Body of pancreas (tissue), 4 donors: ENCODE measurements around the gene PGLYRP2. TPM values are rescaled to one million over a fixed set of nuclear protein-coding genes. Genes with fewer than 3 reads are reported as not detected.

Experiments used
- ATAC-seq: fragments of 150-250 bp; one replicate; pipeline ENCODE4 v1.9.1; 2016
- DNase-seq, 4 donors: peaks; one replicate each; pipeline ENCODE4 v3.0.0-alpha.2; 2019
- H3K27ac ChIP-seq, 4 donors: fragments of 200-600 bp; sonication (generic); 1 replicate in 3 of 4; 2 replicates in 1 of 4; pipeline versions ENCODE4 v1.5.1 to v1.6.1; 2016 to 2019; ENCODE audit warnings: mild to moderate bottlenecking in 1 of 4, mixed read lengths in 1 of 4, moderate library complexity in 1 of 4
- H3K27me3 ChIP-seq, 2 donors: fragments of 200-600 bp; sonication (generic); one replicate each; pipeline ENCODE4 v1.6.0; 2016; ENCODE audit warnings: mild to moderate bottlenecking in 1 of 2
- H3K36me3 ChIP-seq, 2 donors: fragments of 200-600 bp; sonication (generic); replicated peaks in 1 of 2; 2 replicates each; pipeline ENCODE4 v1.5.1; 2016; ENCODE audit warnings: low read depth in 2 of 2; ENCODE audit not compliant: insufficient read depth in 1 of 2
- H3K4me1 ChIP-seq: fragments of 200-600 bp; sonication (generic); one replicate; pipeline ENCODE4 v1.6.0; 2016
- H3K4me3 ChIP-seq, 2 donors: fragments of 200-600 bp; sonication (generic); 1 replicate in 1 of 2; 2 replicates in 1 of 2; pipeline ENCODE4 v1.5.1; 2016 to 2019
- H3K9me3 ChIP-seq, 3 donors: fragments of 200-600 bp; sonication (generic); 1 replicate in 2 of 3; 2 replicates in 1 of 3; pipeline ENCODE4 v1.5.1; 2016
- CTCF ChIP-seq, 7 experiments: fragments of 450-650 bp in 4 of 7; fragments of 200-600 bp in 3 of 7; sonication (generic) in 3 of 7; IDR thresholded peaks; one replicate each; pipeline ENCODE4 v1.5.1; 2016 to 2019; ENCODE audit warnings: antibody characterized with exemption in 7 of 7
- POLR2A ChIP-seq, 3 donors: fragments of 450-650 bp; IDR thresholded peaks; one replicate each; pipeline ENCODE4 v1.6.1; 2016; ENCODE audit warnings: antibody characterized with exemption in 3 of 3, mild to moderate bottlenecking in 2 of 3
- whole genome bisulfite sequencing, 2 donors: methylation state at CpG; one replicate each; pipeline ENCODE4 v1.1.5; 2017; 5-methylcytosine and 5-hydroxymethylcytosine counted together
- intact Hi-C: fragments of 100-400 bp; cut with DNase I; formaldehyde crosslinking; loops from one replicate; pipeline ENCODE4 v1.15.1; 2023
- total RNA-seq, 2 donors: library from RNA; depleted of rRNA; stranded (reverse); fragments of >200 nt; gene quantifications; one replicate each; pipeline ENCODE4 v1.1.0, GENCODE V29; 2016

PGLYRP2 gene
- total RNA-seq, 2 donors from 2014 or later: not detected

- peaks cover 0 to 13% of the 10 kb centered on the region in 2 donors for H3K27me3 ChIP-seq
- H3K9me3 ChIP-seq: peaks cover 0 to 4% (median 0%) of the 10 kb centered on the region in 3 donors
- peaks cover 8% of the 10 kb centered on the region for H3K4me1 ChIP-seq
- H3K4me3 ChIP-seq: no peak overlapping the region
- no peaks in the 10 kb centered on the region for H3K36me3 ChIP-seq
- 79 to 86% methylated on average over 6 to 17 of the region's 19 CpGs for WGBS, 2 donors
- no peak for ATAC-seq
- intact Hi-C loops: no loop called here
- TF ChIP-seq POLR2A (IDR thresholded peaks at IDR 0.05) (no peak), CTCF (IDR thresholded peaks at IDR 0.05) (no peak)
- no peak for DNase-seq
- no peak overlapping the region for H3K27ac ChIP-seq
Observed at GRCh38 chr19:15511671-15512424, 32.5 kb upstream of the PGLYRP2 start.

- TF ChIP-seq POLR2A (IDR thresholded peaks at IDR 0.05): no peak
- TF ChIP-seq CTCF (IDR thresholded peaks at IDR 0.05): no peak
- Histone ChIP-seq H3K27me3 (peaks cover 0 to 13% of the 10 kb centered on the region in 2 donors), H3K4me3 (no peak within 1 kb of the TSS), H3K36me3 (no peaks in the 10 kb centered on the region), H3K4me1 (peaks cover 8% of the 10 kb centered on the region), H3K9me3 (no peaks in the 10 kb centered on the region), H3K27ac (no peak within 1 kb of the TSS)
- WGBS, 2 donors: 3 to 12% methylated on average over 18 to 51 of the region's 52 CpGs
- ATAC-seq: no peak
- intact Hi-C loops: no loop called here
- no peak for DNase-seq
Observed at GRCh38 chr19:15508035-15508710, 28.9 kb upstream of the PGLYRP2 start, which contains the start of gene CYP4F22. TSS of gene CYP4F22 (plus strand) at chr19:15508525. CDS start at chr19:15525337, 16,812 bp downstream.

- 55 to 58% methylated on average over 11 to 13 of the region's 14 CpGs for WGBS, 2 donors
- TF ChIP-seq CTCF (IDR thresholded peaks at IDR 0.05) (no peak), POLR2A (IDR thresholded peaks at IDR 0.05) (no peak)
- H3K4me1 ChIP-seq: peaks cover 8% of the 10 kb centered on the region
- H3K36me3 ChIP-seq: no peaks in the 10 kb centered on the region
- DNase-seq (no peak), ATAC-seq (no peak)
- intact Hi-C loops: no loop called here
- peaks cover 0 to 13% of the 10 kb centered on the region in 2 donors for H3K27me3 ChIP-seq
- H3K4me3 ChIP-seq: no peak overlapping the region
- no peaks in the 10 kb centered on the region for H3K9me3 ChIP-seq
- no peak overlapping the region for H3K27ac ChIP-seq
Observed at GRCh38 chr19:15507068-15508034, 28.1 kb upstream of the PGLYRP2 start.

GRCh38 chr19:15506074-15506571 is 26.8 kb upstream of the PGLYRP2 start:
- Histone ChIP-seq H3K36me3 (no peaks in the 10 kb centered on the region), H3K4me1 (peaks cover 8% of the 10 kb centered on the region), H3K9me3 (no peaks in the 10 kb centered on the region), H3K4me3 (no peak overlapping the region), H3K27me3 (peaks cover 0 to 13% of the 10 kb centered on the region in 2 donors), H3K27ac (no peak overlapping the region)
- intact Hi-C loops: no loop called here
- TF ChIP-seq POLR2A (IDR thresholded peaks at IDR 0.05) (no peak), CTCF (IDR thresholded peaks at IDR 0.05) (no peak)
- ATAC-seq (no peak), DNase-seq (no peak)
- 40 to 63% methylated on average over 2 to 5 of the region's 5 CpGs for WGBS, 2 donors
